ENCODE data around the gene KCNH1.

DNA sequence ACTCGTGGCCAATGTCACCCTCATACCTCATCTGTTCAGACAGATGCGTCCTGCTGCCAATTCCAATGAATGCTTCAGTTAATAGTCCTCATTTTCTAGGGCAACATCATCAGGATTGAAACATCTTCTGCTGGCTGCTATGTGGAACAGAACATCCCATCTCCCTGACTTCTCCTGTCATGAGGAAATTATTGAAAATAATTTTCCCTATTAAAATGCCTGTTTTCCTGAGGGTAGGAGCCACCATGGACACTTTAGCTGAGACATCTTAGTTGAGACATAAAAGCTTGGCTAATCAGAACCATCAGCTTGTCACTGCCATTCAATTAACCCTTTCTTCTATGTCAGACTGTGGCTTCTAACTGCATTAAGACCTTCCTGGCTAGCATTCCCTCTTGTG lies 409.2 kb downstream of the KCNH1 start:
- TF ChIP-seq, protein P1, sequence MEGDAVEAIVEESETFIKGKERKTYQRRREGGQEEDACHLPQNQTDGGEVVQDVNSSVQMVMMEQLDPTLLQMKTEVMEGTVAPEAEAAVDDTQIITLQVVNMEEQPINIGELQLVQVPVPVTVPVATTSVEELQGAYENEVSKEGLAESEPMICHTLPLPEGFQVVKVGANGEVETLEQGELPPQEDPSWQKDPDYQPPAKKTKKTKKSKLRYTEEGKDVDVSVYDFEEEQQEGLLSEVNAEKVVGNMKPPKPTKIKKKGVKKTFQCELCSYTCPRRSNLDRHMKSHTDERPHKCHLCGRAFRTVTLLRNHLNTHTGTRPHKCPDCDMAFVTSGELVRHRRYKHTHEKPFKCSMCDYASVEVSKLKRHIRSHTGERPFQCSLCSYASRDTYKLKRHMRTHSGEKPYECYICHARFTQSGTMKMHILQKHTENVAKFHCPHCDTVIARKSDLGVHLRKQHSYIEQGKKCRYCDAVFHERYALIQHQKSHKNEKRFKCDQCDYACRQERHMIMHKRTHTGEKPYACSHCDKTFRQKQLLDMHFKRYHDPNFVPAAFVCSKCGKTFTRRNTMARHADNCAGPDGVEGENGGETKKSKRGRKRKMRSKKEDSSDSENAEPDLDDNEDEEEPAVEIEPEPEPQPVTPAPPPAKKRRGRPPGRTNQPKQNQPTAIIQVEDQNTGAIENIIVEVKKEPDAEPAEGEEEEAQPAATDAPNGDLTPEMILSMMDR (IDR thresholded peaks at IDR 0.05; ENCODE audit: low read depth, low read length): no peak
- TF ChIP-seq MYC (IDR thresholded peaks at IDR 0.05; ENCODE audit: low read depth, low read length) (no peak), POLR2A (IDR thresholded peaks at IDR 0.05; ENCODE audit: extremely low read depth, insufficient read length) (no peak)
- TF ChIP-seq, protein P2, sequence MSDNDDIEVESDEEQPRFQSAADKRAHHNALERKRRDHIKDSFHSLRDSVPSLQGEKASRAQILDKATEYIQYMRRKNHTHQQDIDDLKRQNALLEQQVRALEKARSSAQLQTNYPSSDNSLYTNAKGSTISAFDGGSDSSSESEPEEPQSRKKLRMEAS (IDR thresholded peaks at IDR 0.05; ENCODE audit: low read depth, low read length): no peak
